Activated naive CD8-positive, alpha-beta T cell treated with anti-CD3 and anti-CD28 coated beads, Interleukin-2, amount 50 U/mL, for 16 hours (primary cell): ENCODE data around the gene MDK.
A peak's percentile ranks its signal among the peaks of the same experiment; 100 is the strongest.

ENCODE experiments used
- DNase-seq: peaks from one replicate; pipeline ENCODE4 v3.0.0-alpha.2; 2020; ENCODE audit warnings: low read depth, low spot score

Gene MDK

GRCh38 chr11:46382646-46383403 is 1.4 kb downstream of the MDK start:
- DNase-seq = no peak

GRCh38 chr11:46383404-46383758 is 1.9 kb downstream of the MDK start:
- no peak for DNase-seq

- DNase-seq = no peak
These were observed 2.7 kb downstream of the MDK start for GRCh38 chr11:46383974-46384701.

GRCh38 chr11:46385169-46386004 is 3.9 kb downstream of the MDK start:
- no peak for DNase-seq

- no peak for DNase-seq
These were observed 4.6 kb downstream of the MDK start for GRCh38 chr11:46386005-46386578.

GRCh38 chr11:46386674-46387073 is 5.2 kb downstream of the MDK start:
- no peak for DNase-seq

- DNase-seq = no peak
These were observed 6.0 kb downstream of the MDK start for GRCh38 chr11:46387456-46387855.

- no peak for DNase-seq
These were observed 6.6 kb downstream of the MDK start for GRCh38 chr11:46387919-46388618.

GRCh38 chr11:46388619-46389449 is 7.4 kb downstream of the MDK start:
- DNase-seq = no peak

- no peak for DNase-seq
These were observed 8.2 kb downstream of the MDK start for GRCh38 chr11:46389450-46390330.

GRCh38 chr11:46390331-46391171 is 9.1 kb downstream of the MDK start:
- no peak for DNase-seq

GRCh38 chr11:46391186-46391577 is 9.7 kb downstream of the MDK start:
- no peak for DNase-seq

GRCh38 chr11:46391578-46392420 is 10.3 kb downstream of the MDK start, which contains the start of gene CHRM4:
CHRM4 (minus strand) TSS chr11:46391776; CDS start chr11:46386557, 5,219 bp downstream.
- DNase-seq = no peak

- peak; percentile 47 for DNase-seq
These were observed 11.2 kb downstream of the MDK start for GRCh38 chr11:46392421-46393230.

GRCh38 chr11:46393231-46393616 is 11.8 kb downstream of the MDK start:
- no peak for DNase-seq

GRCh38 chr11:46393759-46394158 is 12.3 kb downstream of the MDK start:
- DNase-seq = no peak

GRCh38 chr11:46397526-46397925 is 16.1 kb downstream of the MDK start:
- DNase-seq = no peak
